GM23338 (cell line): ENCODE data around the gene SUSD1.

Source experiments
- EZH2 ChIP-seq: fragments of 200-600 bp; sonication (generic); IDR thresholded peaks from one replicate; pipeline ENCODE4 v1.8.0; 2017; ENCODE audit warnings: antibody characterized with exemption, mild to moderate bottlenecking, low read depth; ENCODE audit not compliant: unreplicated experiment
- EZH2phosphoT487 ChIP-seq: fragments of 200-600 bp; sonication (generic); IDR thresholded peaks from one replicate; pipeline ENCODE4 v1.8.1; 2018; ENCODE audit warnings: antibody characterized with exemption; ENCODE audit not compliant: unreplicated experiment
- STAT1 ChIP-seq: IDR thresholded peaks from one replicate; pipeline ENCODE4 v1.6.1; 2016; ENCODE audit warnings: antibody characterized with exemption; ENCODE audit not compliant: unreplicated experiment
- TF ChIP-seq, protein P1 (sequence below), 2 experiments: fragments of 200-600 bp in 1 of 2; sonication (generic) in 1 of 2; conservative IDR thresholded peaks; 2 replicates each; pipeline versions ENCODE4 v1.5.1 to v1.6.1; 2016 to 2017; ENCODE audit warnings: antibody characterized with exemption in 2 of 2, low read depth in 2 of 2, mild to moderate bottlenecking in 2 of 2, moderate library complexity in 1 of 2

DNA sequence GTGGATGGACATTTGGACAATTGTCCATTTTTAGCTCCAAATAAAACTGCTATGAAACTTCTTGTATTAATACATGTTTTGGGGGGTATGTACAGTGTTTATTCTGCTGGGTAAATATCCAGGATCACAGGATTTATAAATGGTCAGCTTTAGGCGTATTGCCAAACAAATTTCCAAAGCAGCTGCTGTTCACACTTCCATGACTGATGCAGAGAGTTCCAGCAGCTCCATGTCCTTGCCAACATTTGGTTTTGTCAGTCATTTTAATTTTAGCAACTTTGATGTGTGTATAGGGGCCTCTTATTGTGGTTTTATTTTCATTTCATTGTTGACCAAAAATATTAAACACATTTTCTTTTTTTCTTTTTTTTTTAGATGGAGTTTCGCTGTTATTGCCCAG lies 9.8 kb upstream of the SUSD1 start:
- TF ChIP-seq EZH2 = no peak
- TF ChIP-seq EZH2phosphoT487 = no peak
- TF ChIP-seq STAT1 = no peak
- TF ChIP-seq, protein P1, sequence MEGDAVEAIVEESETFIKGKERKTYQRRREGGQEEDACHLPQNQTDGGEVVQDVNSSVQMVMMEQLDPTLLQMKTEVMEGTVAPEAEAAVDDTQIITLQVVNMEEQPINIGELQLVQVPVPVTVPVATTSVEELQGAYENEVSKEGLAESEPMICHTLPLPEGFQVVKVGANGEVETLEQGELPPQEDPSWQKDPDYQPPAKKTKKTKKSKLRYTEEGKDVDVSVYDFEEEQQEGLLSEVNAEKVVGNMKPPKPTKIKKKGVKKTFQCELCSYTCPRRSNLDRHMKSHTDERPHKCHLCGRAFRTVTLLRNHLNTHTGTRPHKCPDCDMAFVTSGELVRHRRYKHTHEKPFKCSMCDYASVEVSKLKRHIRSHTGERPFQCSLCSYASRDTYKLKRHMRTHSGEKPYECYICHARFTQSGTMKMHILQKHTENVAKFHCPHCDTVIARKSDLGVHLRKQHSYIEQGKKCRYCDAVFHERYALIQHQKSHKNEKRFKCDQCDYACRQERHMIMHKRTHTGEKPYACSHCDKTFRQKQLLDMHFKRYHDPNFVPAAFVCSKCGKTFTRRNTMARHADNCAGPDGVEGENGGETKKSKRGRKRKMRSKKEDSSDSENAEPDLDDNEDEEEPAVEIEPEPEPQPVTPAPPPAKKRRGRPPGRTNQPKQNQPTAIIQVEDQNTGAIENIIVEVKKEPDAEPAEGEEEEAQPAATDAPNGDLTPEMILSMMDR (conservative IDR thresholded peaks at IDR 0.05; ENCODE audit: low read depth in 2 of 2) = no peak
